HG03565 (cell line): ENCODE data around the gene RIMBP2.
"Not testable (repeated sequence)": the region's sequence is repeated elsewhere in the genome, so short reads cannot be mapped to it uniquely, and the experiment has no call there.

Experiments used
- ATAC-seq: cut with Tn5 transposase; IDR thresholded peaks from one replicate; pipeline ENCODE4 v1.9.1; 2021; ENCODE audit warnings: mild to moderate bottlenecking, moderate library complexity; ENCODE audit not compliant: unreplicated experiment

The RIMBP2 gene, protein sequence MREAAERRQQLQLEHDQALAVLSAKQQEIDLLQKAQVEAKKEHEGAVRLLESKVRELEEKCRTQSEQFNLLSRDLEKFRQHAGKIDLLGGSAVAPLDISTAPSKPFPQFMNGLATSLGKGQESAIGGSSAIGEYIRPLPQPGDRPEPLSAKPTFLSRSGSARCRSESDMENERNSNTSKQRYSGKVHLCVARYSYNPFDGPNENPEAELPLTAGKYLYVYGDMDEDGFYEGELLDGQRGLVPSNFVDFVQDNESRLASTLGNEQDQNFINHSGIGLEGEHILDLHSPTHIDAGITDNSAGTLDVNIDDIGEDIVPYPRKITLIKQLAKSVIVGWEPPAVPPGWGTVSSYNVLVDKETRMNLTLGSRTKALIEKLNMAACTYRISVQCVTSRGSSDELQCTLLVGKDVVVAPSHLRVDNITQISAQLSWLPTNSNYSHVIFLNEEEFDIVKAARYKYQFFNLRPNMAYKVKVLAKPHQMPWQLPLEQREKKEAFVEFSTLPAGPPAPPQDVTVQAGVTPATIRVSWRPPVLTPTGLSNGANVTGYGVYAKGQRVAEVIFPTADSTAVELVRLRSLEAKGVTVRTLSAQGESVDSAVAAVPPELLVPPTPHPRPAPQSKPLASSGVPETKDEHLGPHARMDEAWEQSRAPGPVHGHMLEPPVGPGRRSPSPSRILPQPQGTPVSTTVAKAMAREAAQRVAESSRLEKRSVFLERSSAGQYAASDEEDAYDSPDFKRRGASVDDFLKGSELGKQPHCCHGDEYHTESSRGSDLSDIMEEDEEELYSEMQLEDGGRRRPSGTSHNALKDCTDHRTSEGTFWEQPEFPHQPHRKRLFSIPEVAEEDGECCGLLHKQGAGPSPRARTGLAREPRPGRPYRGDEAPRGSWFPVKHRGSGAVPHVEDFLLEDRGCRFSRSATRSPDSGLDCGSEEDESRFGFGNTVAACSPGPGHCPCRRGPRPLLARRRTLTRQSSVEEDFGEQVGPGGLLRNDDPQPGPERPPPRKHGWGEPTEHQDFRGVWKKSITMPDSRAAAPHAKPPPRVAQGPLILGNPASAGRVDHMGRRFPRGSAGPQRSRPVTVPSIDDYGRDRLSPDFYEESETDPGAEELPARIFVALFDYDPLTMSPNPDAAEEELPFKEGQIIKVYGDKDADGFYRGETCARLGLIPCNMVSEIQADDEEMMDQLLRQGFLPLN (N-terminal part only)

DNA sequence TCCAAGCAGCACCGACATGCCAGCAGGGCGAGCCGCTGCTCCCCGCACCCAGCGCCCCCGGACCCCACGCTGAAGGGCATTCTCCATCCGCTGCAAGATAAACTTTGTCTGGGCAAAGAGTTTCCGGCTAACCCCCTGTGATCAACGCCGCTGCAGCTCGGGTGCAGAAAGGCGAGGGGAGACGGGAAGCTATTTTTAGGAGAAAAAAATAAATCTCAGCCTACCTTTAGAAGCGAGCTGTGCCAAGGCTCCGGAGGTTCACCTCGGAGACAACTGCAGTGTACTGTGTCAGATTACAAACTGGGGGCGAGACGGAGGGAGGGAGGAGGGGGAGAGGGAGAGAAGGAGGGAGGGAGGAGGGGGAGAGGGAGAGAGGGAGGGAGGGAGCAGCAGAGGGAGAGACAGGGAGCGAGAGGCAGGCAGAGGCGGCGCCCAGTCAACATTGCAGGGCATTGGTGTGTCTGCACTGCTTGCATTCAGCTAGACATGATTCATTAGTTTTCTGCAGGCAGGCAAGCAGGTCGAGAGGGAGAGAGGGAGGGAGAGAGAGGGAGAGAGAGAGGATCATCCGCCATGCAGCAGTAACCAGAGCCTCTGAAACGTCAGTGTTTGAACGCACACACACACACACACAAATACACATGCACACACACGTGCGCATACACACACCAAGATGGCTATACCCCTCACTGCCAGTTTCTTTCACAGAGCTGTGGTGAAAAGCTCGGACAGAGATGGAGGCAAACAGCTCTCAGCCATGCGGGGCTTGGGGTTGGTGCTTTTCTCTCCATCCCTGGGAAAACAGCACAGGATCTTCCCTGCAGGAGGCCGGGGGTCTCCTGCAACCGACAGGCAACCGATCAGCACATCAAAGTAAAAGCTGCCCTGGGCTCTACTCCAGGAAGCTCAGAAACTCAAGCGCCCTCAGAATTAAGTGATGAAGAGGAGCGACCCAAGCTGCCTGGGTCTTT, at the start of gene RIMBP2:
TSS of gene RIMBP2 (minus strand) at position 302 of the 971 bp plus-strand sequence. CDS start 237,286 bp downstream, outside the sequence.
- ATAC-seq: no peak

DNA sequence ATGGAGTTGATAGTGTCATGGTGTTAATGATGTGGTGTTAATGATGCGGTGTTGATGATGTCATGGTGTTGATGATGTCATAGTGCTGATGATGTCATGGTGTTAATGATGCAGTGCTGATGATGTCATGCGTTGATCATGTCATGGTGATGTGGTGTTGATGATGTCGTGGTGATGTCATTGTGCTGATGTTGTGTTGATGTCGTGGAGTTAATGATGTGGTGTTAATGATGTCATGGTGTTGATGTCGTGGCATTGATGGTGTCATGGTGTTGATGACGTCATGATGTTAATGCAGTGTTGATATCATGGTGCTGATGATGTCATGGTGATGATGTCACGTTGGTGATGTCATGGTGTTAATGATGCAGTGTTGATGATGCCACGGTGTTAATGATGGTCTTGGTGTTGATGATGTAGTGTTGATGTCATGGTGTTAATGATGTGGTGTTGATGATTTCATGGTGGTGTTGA, 49.1 kb upstream of the RIMBP2 start:
- ATAC-seq: no peak

DNA sequence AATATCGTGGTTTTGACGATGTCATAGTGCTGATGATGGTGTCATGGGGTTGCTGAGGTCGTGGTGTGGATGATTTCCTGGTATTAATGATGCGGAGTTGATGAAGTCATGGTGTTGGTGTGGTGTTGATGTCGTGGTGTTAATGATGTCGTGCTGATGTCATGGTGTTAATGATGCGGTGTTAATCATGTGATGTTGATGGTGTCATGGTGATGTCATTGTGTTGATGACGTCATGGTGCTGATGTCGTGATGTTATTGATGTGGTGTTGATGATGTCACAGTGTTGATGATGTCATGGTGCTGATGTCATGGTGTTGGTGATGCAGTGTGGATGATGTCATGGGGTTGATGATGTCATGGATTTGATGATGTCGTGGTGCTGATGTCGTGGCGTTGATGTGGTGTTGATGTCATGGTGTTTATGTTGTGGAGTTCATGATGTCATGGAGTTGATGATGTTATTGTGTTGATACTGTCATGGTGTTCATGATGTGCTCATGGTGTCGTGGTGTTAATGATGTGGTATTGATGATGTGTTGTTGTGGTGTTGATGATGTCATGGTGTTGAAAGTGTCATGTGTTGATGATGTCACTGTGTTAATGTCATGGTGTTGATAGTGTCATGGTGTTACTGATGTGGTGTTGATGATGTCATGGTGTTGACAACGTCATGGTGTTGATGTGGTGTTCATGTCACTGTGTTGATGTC, 48.5 kb upstream of the RIMBP2 start:
- no peak for ATAC-seq

DNA sequence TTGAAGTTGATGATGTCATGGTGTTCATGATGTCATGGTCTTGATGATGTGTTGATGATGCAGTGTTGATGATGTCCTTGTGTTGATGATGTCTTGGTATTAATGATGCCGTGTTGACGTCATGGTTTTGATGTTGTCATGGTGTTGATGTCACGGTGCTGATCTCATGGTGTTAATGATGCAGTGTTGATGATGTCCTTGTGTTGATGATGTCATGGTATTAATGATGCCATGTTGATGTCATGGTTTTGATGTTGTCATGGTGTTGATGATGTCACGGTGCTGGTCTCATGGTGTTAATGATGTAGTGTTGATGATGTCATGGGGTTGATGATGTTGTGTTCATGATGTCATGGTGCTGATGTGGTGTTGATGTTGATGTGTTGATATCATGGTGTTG, 48.0 kb upstream of the RIMBP2 start:
- ATAC-seq: no peak

DNA sequence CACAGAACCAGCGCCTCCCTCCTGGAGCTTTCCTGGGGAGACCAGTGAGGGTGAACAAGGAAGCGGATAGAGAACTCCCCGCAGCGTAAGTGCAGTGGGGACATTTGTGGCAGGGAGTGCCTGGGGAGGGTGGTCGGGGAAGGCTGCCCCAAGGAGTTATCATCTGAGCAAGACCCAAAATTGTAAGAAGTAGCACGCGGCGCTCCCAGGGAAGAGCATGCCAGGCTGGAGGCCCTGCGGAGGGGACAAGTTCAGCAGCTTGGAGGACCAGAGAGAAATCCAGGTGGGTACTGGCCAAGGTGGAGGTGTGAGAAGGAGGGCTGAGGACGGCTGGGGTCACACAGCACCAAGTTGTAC, 46.2 kb upstream of the RIMBP2 start:
- ATAC-seq: no peak

DNA sequence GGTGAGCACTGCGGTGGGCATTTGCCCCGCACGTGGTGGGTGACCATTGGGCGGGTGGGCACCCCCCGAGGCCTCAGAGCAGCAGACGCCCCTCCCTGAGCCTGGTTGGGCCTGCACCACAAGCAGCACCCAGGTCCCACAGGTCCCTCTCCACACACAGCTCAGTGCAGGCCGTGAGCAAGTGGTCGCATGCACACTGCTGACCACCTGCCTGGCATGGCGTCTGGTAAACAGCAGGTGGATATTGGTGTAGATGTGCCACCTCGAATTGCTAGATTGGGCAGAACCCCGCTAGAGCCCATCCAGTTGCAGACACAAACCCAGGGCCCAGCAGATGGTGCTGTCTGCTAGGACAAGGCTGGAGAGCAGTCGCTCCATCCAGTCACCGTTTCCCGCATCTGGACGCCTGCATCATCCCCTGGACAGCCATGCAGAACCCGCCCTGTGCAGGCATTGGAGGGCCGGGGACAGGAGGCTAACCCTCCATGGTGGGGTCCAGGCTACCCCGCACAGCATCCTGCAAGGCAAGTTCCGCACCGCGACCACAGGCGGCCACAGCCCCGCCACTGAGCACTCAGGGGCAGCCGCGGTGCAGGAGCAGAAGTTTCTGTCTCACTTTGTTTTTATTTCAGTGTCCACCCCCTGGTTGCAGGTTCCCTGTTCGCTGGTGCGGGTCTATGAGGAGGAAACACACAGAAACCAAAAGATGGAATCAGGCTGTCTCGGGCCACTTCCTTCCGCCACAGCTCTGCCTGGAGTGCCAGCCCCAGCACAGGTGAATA, 45.6 kb upstream of the RIMBP2 start:
- ATAC-seq: peak; percentile 34

DNA sequence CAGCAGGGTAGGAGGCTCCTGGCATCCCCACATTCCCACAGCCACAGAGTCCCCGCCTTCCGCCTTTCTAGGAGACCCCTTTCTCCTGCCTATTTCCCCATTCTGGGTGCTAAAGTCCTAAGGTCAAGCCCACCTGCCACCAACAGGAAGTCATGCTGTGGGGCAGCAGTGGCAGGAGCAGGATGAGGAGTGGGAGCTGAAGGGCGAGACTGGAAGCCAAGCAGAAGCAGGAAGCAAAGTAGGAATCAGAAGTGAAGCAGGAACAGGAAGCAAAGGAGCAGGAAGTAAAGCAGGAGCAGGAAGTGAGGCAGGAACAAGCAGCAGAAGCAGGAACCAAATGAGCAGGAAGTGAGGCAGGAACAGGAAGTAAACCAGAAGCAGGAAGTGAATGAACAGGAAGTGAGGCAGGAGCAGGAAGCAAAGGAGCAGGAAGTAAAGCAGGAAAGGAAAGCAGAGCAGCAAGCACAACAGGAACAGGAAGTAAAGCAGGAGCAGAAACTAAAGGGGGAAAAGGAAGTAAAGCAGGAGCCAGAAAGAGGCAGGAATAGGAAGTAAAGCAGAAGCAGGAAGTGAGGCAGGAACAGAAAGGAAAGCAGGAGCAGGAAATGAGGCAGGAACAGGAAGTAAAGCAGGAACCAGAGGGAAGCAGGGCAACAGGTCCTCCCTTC, 38.3 kb upstream of the RIMBP2 start:
- ATAC-seq: no peak

DNA sequence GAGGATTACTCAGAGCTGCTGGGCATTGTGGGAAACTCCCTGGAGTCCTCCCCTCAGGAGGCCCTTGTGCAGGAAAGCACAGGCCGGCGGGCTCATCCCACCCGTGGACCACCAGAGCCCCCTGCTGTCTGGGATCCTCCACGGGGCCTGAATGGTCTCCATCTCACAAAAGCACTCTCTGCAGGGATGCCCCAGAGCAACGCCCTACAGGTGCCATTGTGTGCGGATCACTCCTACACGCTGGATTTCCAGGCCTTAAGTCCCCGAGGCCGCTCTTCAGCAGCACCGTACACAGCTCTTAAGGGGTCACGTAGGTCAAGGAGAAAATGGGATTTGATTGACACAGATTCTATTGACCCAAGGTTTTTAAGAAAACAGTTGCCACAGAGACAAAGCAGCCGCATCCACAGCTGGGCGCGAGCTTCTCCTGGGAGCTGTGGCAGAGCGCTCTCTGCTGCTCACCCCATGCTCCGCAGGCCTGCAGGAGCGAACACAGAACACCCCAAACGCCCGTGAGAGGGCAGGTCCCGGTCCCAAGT, 36.7 kb upstream of the RIMBP2 start:
- ATAC-seq: no peak

DNA sequence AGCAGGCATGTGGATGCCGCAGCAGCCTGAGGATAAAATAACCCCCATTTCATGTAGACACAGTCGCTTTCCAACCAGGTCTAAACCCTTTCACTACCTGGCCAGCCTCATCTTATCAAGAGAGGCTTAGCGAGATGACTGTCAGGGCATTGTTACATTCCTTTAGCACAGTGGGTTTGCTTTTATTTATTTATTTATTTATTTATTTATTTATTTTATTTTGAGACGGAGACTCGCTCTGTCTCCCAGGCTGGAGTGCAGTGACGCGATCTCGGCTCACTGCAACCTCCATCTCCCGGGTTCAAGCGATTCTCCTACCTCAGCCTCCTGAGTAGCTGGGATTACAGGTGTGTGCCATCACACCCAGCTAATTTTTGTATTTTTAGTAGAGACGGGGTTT, 35.9 kb upstream of the RIMBP2 start:
- ATAC-seq: not testable (repeated sequence)

DNA sequence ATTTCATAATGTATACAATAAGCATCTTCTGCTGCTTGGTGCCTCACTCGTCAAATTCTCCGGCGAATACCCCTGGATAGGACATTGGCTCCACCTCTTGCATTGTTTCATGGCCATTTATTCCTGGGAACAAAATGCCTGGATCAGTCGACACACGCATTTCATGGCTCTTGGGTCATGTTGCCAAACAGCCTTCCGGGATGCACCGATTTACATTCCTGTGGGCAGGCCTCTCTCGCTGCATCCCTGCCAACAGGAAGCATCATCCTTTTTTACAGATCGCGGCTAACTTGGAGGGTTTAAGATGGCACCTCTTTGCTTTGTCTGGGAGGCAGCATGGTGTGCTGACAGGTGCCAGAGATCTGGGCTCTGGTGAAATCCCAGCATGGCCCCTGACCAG, 32.7 kb upstream of the RIMBP2 start:
- no peak for ATAC-seq

DNA sequence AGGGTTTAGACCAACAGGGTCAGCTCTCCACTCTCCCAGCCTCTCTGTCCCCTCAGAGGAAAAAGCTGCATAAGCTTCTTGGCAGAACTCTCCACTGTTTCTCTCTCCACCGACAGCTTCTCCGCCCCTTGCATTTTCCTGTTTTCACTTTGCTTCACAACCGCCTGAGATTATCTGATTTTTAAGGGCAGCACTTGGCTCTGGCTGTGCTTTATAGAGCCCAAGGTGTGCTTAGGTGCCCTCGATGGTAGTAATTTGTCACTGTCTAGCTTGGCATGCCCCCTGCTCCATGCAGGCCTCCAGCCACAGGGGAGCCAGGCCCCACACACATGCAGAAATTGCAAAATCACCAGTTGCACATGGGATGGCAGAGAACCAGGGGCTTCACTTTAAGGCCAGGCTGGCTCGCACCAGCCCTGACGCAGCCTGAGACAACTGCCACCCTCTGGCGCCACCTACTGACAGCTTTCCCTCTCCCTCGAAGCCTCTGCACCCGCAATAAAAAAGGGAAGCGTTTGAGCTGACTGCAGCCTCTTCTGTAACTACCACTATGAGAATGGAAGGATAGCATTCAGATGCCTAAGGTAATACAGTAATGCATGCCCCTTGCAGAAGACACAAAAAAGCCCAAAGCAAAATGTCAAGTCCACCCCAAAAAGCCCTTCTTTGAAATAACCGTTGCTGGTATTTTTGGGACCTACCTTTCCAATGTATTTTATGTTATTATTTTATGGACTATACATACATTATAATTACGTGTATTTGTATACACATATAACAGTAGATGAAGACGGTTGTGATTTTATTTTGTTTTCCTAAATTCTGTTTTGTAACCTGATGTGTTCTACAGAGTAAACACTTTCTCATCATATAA, 32.0 kb upstream of the RIMBP2 start:
- peak; percentile 88 for ATAC-seq

DNA sequence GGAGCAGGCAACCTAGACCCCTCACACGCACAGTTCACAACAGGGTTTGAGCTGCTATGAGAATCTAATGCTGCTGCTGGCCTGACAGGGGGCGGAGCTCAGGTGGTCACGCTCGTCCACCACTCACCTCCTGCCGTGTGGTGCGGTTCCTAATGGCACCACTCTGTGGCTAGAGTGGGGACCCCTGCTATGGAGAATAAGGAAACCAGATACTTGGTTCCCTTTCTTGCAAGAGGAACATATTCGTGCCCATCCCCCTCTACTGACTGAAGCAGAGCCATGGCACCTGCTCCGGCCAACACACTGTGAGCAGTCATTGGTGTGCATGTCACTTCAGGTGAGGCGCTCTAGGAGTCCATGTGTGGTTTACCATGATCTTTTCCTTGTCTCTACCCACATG, 30.4 kb upstream of the RIMBP2 start:
- no peak for ATAC-seq

DNA sequence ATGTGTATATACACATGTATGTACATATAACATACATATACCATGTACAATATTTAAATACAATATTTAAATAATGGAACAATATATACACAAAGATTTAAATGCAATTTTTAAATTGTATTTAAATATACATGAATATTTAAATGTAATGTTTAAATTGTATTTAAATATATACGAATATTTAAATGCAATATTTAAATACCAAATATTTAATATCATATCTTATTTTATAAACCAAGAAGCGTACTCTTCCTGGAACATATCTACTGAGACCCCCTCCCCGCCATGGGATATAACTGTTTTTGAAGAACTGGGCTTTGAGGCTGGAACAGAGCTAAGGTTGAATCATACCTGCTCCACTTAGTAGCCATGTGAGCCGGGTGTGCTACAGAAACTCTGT, 29.8 kb upstream of the RIMBP2 start:
- no peak for ATAC-seq

DNA sequence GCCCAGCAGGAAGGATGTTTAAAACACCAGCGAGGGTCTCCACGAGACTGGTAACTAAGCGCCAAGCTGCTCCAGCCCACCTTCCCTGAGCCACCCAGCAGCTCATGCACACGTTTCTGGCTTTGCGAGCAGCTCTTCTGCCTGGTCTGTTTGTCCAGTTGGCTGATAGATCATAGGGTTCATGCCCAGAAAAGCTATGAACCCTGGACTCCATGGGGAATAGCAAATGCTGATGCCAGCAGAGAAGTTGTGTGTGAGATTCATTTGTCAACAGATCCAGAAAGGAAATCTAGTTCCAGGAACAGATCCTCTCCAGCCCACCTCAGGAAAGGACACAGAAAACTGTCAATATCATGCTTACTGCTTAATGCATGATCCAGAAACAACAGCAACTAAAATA, 28.2 kb upstream of the RIMBP2 start:
- no peak for ATAC-seq

DNA sequence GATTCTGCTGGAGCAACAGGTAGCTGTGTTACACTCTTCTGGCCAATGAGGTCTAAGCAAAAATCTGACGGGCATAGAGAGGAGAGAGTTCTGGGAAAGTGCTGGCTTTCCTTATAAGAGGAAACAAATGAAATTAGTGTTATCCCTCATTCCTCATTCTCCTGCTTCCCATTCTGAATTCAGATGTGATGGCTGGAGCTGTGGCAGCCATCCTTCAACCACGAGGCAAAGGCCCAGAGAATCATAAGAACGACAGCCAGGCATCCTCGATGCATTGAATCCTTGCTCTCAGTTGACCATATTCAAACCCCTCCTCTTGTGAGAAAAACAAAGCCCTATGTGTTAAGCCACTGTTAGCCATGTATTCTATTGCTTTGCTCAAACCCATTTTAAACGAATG, 27.5 kb upstream of the RIMBP2 start:
- no peak for ATAC-seq

DNA sequence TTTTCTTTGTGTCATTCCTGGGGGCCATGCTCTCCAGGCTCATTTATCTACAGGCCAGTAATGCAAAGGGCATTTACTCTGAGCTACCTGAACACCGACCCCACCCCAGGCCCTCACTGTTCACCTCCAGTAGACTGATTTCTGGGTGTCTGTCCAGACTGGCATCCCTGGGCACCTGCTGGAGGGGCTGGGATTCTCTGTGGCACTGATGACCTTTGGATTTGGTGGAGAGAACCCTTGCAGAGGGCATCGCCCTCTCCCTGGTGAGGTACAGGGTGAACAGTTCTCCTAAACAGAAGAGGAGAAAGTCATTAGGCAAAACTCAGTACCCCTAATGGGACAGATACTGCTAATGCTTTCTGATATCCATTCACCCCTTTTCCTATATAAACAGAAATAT, 27.1 kb upstream of the RIMBP2 start:
- ATAC-seq: no peak

DNA sequence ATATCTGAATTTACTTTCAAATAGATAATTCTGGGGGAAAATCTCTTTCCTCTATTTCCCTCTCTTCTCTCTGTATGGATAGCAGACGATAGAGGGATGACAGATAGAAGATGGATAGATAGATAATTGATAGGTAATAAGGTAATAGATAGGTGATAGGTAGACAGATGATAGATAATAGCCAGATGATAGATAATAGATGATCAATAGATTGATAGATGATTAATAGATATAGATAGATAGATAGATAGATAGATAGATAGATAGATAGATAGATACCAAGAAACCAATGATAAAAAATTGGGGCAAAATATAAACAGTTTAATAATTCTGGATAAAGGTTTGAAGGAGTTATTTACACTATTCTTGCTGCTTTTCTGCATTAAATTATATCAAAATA, 26.6 kb upstream of the RIMBP2 start:
- ATAC-seq: no peak
